HUDEP-2 (cell line): ENCODE data around the gene MAGT1.
"Not testable (repeated sequence)": the region's sequence is repeated elsewhere in the genome, so short reads cannot be mapped to it uniquely, and the experiment has no call there.

Source experiments
- DNase-seq, 76 experiments: peaks; one replicate each; lab custom pipeline; 2025; ENCODE audit not compliant: unreplicated experiment in 76 of 76; lab: John Stamatoyannopoulos, UW

MAGT1 gene

DNA sequence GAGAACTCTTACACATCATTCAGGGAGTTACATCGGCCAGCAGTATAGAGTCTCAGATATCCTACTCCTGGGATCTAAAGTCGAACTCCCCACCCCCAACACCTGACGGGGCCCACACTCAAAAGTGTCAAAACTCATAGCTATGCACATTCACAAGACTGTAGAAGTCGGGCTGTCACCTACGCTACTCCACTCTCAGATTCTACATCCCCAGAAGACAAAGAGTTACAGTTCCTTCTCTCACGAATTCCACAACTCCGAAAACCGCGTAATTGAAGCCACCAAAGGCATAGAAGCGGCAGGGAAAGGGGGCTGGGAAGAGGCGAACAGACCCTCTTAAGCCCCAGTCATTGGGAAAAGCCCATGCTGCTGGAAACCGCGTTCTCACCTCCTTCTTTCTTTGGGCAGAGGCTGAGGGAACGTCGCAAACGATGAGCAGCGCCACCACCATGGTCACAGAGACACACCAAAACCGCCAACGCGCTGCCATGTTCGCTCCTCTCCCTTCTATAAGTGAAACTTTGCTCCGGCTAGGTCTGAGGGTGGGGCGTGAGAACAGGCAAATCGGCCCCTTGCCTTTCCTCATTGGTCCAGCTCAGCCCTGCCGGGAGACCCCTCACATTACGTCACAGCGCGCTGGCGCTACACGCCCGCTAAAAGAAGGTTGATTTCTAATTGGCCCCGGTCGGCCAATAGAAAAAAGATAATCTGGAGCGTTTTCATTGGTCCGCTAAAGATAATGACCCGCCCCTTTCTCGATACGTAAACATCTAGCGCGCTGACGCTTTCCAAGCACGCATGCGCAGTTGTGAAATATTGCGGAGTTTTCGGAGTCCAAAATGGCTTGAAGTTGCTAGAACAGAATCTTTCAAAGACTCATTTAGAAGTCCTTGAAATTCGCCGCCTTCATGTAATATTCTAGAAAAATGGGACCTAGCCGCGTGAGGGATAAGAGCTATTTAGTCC lies at the start of gene MAGT1:
Gene MAGT1 (minus strand): TSS at position 515 of the 966 bp plus-strand sequence. CDS start 25 bp downstream, at position 490.
- DNase-seq: peak; percentile 6 to 96 (median 84)

DNA sequence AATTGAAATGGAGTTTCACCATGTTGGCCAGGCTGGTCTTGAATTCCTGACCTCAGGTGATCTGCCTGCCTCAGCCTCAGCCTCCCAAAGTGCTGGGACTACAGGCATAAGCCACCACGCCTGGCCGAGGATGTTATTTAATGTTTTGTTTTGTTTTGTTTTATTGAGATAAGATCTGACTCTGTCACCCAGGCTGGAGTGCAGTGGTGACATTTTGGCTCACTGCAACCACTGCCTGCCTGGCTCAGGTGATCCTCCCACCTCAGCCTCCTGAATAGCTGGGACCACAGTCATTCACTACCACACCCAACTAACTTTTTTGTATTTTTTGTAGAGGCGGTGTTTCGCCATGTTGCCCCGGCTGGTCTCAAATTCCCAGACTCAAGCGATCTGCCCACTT lies 49.8 kb upstream of the MAGT1 start:
- not testable (repeated sequence) for DNase-seq

DNA sequence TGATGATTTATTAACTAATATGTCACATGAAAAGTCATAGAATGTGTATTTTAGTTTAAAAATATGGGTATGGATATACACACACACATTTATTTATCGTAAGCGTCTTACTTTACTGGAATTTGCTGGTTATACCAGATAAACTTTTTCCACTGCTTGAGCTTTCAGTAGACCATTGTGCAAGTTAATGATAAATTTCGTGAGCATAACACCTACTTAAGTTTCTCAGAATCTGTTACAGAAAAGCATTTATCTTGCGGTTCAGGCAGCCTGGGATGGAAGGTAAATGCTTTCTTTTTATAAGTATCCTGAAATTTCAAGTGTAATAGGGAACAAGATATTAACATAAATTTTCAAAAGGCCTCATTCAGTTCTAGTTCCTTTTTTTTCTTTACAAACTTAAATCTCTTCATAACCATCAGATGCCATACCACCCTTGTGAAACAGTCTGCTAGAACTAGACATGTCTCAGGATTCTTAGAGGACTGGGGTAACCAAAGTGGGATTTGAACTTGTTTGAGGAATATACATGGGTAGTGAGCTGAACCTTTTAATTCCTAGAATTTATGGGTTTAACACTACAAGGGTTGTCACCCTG lies 42.9 kb upstream of the MAGT1 start:
- peak in 20 of 76 experiments; percentile 0 to 68 (median 26) for DNase-seq

DNA sequence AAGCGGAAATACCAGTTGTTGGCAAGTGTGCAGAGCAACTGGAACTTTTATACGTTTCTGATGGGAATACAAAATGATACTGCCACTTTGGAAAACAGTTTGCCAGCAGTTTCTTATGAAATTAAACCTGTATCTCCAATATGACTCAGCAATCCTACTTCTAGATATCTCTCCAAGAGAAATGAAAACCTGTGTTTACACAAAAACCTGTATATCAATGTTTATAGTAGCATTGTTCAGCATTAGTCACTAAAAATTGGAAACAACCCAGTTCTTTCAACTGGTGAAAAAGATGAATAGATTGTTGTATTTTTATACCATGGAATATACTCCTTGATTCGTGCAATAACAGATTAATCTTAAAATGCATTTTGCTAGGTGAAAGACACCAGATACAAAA lies 42.1 kb upstream of the MAGT1 start:
- DNase-seq: peak in 2 of 76 experiments; percentile 3 to 10

DNA sequence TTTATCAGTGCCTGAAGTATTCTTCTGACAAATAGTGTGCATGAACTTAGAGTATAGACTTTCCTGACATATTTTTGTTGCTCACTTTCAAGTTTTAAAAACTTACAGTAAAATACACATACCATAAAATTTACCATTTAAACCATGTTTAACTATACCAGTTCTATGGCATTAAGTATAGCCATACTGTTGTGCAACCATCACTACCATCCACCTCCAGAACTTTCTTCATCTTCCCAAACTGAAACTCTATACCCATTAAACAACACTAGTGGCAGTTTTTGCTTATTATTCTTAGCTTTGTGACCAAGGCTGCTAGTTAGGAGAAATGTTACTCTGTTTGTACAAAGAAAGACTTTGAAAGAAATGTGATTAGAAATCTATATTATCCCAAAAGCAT lies 41.1 kb upstream of the MAGT1 start:
- no peak for DNase-seq

DNA sequence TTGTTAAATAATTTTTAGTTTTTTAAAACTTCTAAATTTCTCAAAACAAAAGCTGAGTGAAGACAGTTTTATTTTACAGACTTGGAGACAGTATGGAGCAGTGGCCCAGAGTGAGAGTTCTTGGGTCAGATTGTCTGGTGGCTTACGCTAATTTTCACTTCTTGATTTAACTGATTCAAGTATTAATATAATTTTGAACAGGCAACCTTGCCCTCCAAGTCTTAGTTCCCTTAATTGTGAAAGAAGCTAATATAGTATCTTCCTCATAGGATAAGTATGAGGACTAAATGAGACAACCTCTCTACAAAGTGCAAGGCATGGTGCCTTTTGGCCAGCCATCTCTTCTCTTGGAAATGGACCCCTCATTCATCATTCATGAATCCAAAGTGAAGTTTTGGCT lies 40.7 kb upstream of the MAGT1 start:
- no peak for DNase-seq

DNA sequence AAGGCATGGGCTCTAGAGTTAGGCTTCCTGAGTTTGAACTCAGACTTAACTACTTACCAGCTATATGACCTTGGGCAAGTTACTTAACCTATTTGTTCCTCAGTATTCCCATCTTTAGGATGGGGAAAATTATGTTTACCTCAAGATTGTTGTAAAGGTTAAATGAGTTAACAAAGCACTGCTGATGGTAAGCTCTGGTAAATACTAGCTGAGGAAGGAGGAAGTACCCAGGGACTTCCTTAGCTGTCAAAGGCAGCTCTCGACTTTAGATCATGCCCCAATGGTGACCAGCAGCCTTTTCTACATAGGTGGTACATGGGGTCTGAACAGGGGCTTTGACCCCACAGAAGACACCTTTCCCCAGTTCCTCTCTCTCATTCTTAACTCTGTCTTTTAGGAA lies 35.3 kb upstream of the MAGT1 start:
- no peak for DNase-seq

DNA sequence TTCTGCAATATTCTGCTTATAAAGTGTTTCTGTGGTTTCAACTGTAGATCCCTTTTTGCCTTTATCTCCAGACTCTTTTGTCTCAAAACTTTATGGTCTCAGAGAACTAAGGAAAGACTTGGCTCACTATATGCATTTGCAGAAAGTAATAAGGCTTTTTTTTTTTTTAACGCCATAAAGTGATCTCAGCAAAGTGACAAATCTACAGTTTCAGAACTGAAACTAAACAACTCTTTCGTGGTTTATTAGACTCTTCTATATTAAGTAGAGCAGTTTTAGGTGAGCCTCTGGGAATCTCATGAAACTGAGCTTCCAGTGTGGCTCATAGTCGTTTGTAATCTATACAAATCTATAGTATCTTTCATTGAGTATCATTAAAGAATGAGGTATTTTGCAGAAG lies 30.5 kb upstream of the MAGT1 start:
- DNase-seq: no peak

DNA sequence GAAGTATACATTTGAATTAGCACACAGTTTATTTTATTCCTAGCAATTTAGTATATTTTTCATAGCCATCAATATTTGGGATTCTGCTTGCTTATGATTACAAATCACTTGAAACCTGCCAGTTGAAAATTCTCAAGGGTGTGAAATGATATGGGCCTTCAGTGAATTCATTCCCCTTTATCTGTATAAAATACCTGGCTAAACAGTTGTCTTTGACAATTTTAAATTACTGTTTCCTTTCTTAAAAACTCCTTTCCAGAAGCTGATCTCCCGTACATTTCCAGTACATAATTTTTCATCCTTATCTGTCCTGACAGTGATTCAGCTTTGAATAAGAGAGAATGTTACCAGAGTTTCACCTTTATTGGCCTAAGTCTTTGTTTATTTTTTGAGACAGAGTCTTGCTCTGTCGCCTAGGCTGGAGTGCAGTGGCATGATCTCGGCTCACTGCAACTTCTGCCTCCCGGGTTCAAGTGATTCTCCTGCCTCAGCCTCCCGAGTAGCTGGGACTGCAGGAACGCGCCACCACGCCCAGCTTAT lies 29.2 kb upstream of the MAGT1 start:
- no peak for DNase-seq

DNA sequence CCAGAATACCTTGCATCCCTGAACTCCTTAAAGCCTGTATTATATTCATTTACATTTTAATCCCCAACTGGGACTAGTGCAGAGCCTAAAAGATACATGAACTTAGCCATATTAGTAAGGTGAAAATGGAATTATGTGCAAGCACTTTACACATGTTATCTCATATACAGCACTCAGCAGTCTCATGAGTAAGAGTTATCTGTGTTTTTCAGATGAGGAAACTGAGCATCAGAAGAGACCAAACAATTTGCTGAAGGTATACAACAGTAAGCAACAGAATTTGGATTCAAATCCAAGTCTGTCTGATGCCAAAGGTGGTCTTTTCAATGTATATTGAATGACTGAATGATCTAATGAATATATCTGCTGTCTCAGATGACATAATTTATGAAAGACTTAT lies 27.6 kb upstream of the MAGT1 start:
- DNase-seq: peak in 16 of 76 experiments; percentile 0 to 55 (median 6)

DNA sequence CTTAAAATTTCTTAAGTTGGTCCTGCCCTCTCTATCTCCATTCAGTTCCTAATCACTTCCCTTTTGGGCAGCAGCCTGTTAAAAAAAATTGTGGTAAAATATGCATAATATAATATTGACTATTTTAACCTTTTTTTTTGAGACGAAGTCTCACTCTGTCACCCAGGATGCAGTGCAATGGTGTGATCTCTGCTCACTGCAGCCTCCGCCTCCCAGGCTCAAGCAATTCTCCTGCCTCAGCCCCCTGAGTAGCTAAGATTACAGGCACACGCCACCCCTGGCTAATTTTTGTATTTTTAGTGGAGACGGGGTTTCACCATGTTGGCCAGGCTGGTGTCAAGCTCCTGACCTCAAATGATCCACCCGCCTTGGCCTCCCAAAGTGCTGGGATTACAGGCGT lies 24.1 kb upstream of the MAGT1 start:
- DNase-seq: not testable (repeated sequence)

DNA sequence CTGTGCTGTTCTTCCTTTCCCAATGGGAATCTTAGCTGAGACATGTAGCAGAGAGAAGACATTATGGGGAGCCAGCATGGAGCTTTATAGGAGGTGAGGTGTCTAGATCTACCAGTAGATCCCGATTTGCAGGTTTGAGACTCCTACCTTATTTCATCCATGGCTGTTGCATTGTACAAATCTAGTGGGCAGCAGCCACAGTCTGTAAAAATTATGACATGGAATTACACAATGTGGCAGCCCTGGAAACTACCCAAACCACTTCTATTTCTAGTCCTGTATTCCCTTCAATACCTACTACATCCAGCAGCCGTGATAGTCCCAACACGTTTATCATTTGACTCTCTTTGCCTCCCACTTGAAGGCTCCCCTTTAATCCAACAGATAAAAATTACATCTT lies 23.3 kb upstream of the MAGT1 start:
- no peak for DNase-seq

DNA sequence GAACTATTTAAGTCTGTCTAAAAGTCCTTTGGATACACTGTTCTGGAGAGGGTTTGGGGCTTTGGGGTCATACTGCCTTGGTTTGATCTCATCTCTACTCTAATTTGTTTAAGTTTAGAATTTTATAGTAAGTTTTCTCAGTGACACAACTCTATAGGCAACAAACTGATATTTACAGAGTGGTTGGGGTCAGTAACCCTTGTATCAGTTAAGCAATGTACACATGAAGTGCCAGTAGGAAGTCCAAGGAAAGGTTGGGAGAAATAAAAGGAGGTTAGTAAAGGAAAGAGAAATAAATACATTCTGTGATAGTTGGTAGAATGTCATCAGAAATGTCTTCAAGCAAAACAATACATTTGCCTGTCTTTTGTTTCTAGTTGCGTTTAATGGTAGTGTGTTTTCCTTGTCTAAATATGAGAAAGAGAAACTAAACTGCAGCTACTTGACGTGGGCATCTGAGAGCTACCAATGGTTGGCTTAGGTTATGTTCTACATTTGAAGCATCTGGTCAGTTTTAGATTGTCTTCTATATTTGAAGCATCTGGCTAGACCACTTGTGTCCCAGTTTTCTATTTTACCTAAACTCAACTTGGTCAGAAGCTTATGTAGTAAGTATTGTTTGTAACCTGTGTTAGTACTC lies 22.2 kb upstream of the MAGT1 start:
- no peak for DNase-seq

DNA sequence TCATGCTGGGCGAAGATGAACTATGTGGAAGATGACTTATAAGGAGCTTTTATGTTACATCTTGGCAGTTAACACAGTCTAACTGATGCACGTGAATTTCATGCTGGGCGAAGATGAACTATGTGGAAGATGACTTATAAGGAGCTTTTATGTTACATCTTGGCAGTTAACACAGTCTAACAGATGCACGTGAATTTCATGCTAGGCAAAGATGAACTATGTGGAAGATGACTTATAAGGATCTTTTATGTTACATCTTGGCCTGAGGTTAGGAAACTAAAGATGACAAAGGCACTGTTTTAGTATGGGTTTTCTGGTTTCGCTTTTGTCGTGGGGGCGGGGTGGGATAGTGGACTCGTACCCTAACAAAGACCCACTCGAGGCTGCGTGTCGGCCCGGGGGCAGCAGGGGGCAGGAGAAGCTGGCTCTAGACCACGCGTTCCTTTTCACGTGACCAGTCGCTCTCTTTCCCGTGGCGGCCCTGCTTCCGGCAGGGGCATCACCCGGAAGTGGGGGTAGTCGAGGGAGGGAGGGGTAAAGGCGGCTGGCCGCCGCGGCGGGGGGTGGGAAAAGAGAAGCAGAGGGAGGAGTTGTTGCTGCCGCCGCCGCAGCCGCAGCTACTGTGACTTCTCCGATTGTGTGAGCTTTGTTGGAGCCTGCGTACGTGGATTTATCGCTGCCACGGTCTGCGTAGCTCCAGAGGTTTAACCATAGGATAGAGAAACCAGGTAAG lies 15.0 kb upstream of the MAGT1 start, which contains the start of gene ATP7A:
Gene ATP7A (plus strand): TSS at position 586 of the 733 bp plus-strand sequence. CDS start 60,949 bp downstream, outside the sequence.
- DNase-seq: peak in 75 of 76 experiments; percentile 2 to 91 (median 83)

DNA sequence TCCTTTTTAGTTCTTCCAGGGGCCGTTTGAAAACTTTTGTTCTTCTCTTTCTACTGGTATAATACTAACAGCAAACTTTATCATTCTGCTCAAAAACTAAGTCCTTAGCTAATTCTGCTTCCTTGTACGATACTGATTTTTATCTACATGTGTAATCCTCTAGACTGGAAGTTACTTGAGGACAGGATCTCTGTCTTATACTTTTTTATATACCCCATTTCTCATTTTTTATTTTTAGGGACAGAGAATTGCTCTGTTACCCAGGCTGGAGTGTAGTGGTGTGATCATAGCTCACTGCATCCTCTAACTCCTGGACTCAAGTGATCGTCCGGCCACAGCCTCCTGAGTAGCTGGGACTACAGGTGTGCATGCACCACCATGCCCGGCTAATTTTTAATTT lies 6.3 kb upstream of the MAGT1 start:
- no peak for DNase-seq

DNA sequence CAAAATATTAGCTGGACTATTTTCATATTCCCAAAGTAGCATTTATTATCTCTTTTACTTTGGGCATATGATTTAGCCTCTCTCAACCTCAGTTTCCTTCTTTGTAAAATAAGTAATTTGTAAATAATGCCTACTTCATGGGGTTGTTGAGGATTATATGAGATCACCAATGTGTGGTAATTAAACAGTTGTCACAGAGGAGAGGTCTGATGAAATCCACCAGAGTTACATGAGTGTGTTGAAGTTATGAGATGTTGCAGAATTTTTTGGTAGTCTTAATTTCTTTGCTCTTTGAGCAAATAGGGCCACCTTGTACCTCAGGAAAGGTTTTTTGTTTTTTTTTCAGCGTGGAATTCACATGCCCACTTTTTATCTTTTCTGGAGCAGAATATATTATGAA lies 5.5 kb upstream of the MAGT1 start:
- DNase-seq: no peak

DNA sequence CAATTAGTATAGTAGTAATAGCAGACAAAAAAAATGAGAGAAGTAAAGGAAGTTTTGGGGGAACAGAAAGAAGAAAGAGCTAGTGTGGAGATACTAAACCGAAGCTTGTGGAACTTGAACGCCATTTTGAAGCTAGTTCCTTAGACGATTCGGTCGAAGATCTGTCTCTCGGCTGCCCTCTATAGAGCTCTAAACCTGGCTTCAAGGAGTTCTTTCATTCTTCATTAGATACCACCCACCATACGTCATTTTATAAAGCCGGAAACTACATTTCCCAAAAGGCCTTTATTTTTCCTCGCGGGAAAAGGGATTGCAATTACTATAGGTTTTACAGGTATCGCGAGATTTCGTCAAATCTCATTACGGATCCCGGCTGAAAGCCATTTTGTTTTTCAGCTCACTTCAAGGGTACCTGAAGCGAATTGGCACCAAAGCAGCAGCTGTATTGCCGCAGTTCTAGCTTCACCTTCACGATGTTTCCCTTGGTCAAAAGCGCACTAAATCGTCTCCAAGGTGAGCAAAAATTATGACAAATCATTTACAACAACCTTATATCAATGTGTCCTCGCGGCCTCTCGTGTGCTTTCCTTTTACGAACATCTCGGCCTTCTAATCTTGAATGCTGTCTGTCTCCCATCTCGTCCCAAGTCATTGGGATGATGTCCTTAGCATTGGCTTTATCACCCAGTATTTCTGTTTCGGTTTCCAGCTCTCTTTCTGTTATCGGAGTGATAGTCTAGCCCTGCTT lies 4.0 kb upstream of the MAGT1 start, which contains the start of gene COX7B:
Gene COX7B (plus strand): TSS at position 388 of the 748 bp plus-strand sequence. CDS start 86 bp downstream, at position 474.
- peak in 74 of 76 experiments; percentile 1 to 93 (median 66) for DNase-seq

DNA sequence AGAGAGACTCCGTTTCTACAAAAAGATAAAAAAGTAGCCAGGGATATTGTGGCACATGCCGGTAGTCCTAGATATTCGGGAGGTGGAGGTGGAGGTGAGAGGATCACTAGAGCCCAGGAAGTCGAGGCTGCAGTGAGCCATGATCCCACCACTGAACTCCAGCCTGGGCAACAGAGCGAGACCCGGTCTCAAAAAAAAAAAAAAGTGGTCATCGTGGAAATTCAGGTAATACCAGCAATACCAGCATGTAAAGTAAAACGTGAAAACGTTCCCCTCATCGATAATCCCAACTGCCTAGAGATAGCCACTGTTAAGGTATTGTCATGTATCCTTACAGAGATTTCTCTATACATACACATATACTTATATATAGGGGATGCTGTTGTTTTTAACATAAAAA lies 1.5 kb downstream of the MAGT1 start:
- no peak for DNase-seq

DNA sequence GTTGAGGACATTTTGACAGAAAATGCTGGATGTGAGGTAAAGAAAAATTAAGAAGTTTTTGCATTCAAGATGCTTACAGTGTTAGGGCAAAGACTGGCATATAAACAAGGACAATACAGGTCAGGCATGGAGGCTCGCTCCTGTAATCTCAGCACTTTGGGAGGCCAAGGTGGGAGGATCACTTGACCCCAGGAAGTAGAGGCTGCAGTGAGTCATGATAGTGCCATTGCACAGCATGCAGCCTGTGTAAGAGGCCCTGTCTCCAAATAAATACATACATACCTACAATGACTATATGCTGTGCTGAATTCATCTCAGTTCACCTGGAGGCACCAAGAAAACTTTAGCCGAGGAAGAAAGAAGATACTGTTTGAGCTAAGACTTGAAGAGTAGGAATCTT lies 2.3 kb downstream of the MAGT1 start:
- no peak for DNase-seq
